Mononuclear cell (primary cell): ENCODE data around the gene ZGLP1. TPM values are rescaled to one million over a fixed set of nuclear protein-coding genes. Genes with fewer than 3 reads are reported as not detected.
"Not testable (repeated sequence)": the region's sequence is repeated elsewhere in the genome, so short reads cannot be mapped to it uniquely, and the experiment has no call there.

ENCODE experiments used
- H3K27me3 ChIP-seq: 2 replicates; pipeline ENCODE4 v1.6.0; 2011; ENCODE audit warnings: low read length, control low read depth; ENCODE audit not compliant: insufficient read depth
- H3K4me1 ChIP-seq: 2 replicates; pipeline ENCODE4 v1.5.1; 2011; ENCODE audit warnings: mild to moderate bottlenecking, low read length, control low read depth; ENCODE audit not compliant: insufficient read depth
- H3K4me3 ChIP-seq: 2 replicates; pipeline ENCODE4 v1.5.1; 2011; ENCODE audit warnings: mild to moderate bottlenecking, low read length, moderate library complexity
- H3K9me3 ChIP-seq: 2 replicates; pipeline ENCODE4 v1.5.1; 2011; ENCODE audit warnings: low read depth, mild to moderate bottlenecking, control low read depth, low read length
- total RNA-seq: library from RNA; depleted of rRNA; stranded (reverse); fragments of >200 nt; gene quantifications from one replicate; pipeline ENCODE4 v1.2.3, GENCODE V29; 2012

The ZGLP1 gene
- 1.6 TPM for total RNA-seq

DNA sequence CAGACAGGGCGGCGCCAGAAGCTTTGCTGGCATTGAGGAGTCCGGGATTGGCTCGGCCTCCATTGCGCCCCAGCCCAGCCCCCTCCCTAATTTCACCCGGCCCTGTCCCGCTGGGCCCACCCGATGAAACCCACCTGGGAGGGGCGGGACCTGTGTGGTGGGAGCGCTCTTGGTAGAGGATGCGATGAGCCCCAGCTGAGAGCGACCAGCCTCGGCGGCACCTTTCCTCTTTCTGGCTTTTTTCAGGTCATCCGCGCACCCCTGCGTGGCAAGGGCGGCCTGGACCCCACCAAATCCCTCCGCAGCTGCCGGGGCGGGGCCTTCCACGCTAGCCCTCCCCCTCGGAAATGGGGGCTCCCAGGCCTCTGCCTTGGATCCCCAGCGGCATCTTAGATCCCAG is at the start of gene ZGLP1:
ZGLP1 (minus strand) TSS at position 393 of the 400 bp plus-strand sequence.
- Histone ChIP-seq H3K27me3 (no peaks in the 10 kb centered on the region), H3K4me3 (no peak within 1 kb of the TSS), H3K9me3 (no peaks in the 10 kb centered on the region), H3K4me1 (peaks cover 23% of the 10 kb centered on the region)

DNA sequence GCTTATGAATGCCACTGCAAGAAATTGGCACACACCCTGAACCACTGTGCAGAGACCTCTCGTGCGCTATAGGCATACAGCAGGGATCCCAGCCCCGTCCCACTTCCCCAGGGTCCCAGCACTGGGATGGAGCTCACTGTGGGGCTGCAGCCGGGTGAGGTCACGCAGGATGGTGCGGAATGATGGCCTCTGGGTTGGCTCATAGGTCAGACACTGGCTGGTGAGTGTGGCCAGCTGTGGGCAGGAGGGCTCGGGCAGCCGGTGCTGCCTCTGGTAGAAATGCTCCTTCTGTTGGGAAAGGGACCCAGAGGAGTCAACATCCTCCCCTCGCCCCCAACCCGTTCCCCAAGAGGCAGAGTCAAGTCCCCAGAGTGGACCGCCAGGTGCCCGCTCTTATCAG is 46.8 kb upstream of the ZGLP1 start:
- Histone ChIP-seq H3K9me3 (no peaks in the 10 kb centered on the region), H3K4me3 (no peak overlapping the region), H3K4me1 (no peaks in the 10 kb centered on the region), H3K27me3 (no peaks in the 10 kb centered on the region)

DNA sequence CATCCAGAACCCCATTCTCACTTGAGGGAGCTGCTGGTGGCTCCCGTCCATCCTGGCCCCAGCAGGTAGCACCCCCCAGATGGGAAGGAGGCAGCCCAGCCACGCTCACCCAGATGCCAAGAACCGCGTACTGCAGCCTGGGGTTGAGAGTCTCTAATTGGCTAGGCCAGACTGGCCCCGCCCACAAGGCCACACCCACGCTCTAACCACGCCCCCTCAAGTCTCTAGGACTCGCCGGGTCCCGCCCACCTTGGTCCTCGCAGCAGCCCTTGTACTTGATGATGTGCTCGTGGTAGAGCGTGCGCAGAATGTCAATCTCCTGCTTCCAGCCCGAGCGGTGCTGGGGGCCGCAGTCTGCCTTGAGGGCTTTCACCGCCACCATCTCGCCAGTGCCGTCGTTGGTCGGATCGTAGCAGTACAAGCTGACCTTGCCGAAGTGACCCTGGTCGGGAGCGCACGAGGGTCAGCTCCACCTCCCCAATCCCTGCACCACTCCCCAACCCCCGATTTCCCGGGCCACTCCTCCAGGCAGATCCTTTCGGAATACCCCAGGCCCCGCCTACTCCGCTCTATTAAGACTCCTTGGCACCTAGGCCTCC is 44.3 kb upstream of the ZGLP1 start:
- H3K4me3 ChIP-seq, result no peak overlapping the region
- no peaks in the 10 kb centered on the region for H3K27me3 ChIP-seq
- no peaks in the 10 kb centered on the region for H3K4me1 ChIP-seq
- no peaks in the 10 kb centered on the region for H3K9me3 ChIP-seq

DNA sequence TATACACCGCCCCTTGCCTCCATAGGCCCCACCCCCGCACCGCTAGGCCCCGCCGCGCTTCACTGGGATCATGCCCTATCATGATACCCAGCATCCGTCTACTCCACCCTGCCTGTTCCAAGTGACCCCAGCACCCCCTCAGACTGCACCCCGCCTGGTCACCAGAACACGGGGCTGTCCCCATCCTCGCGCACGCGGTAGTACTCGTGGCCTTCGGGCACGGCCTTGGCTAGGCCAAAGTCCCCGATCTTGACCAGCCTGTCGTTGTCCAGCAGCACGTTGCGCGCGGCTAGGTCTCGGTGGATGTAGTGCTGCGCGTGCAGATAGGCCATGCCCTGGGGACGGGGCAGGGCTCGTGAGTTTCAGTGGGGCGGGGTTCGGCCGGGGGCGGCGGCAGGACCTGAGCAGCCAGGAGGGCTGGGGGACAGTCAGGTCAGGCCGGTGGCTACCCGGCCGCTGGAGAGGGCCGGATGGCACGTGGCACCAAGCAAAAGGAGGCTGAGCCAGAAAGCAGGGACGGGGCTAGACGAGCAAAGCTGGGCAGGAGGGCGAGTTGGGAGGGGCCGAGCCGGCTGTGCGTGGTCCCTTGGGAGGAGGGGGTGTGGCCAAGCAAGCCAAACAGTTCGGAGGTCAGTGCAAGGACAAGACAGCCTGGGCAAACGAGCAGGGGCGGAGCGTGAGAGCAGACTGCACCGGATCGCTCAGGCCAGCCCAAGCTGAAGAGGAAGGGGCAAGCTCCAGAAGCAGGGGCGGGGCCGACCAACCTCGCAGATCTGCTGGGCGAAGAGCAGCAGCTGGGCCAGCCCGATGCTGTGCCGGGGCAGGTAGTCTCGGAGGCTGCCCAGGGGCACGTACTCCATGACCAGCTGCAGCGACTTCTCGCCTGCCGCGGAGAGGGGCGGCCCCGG is 43.4 kb upstream of the ZGLP1 start:
- no peaks in the 10 kb centered on the region for H3K27me3 ChIP-seq
- no peaks in the 10 kb centered on the region for H3K9me3 ChIP-seq
- H3K4me3 ChIP-seq, result no peak overlapping the region
- no peaks in the 10 kb centered on the region for H3K4me1 ChIP-seq

DNA sequence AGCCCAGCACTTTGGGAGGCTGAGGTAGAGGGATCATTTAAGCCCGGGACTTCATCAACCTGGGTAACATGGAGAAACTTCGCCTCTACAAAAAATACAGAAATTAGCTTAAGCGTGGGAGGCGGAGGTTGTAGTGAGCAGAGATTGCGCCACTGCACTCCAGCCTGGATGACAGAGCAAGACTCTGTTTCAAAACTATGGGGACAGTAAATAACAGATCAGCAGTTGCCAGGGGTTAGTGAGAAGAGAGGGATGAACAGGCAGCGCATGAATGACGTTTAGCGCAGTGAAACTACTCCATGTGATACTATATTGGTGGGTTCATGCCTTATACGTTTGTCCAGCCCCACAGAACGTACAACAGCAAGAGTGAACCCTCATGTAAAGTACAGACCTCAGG is 36.9 kb upstream of the ZGLP1 start:
- Histone ChIP-seq H3K9me3 (no peaks in the 10 kb centered on the region), H3K4me3 (no peak overlapping the region), H3K27me3 (no peaks in the 10 kb centered on the region), H3K4me1 (peaks cover 30% of the 10 kb centered on the region)

DNA sequence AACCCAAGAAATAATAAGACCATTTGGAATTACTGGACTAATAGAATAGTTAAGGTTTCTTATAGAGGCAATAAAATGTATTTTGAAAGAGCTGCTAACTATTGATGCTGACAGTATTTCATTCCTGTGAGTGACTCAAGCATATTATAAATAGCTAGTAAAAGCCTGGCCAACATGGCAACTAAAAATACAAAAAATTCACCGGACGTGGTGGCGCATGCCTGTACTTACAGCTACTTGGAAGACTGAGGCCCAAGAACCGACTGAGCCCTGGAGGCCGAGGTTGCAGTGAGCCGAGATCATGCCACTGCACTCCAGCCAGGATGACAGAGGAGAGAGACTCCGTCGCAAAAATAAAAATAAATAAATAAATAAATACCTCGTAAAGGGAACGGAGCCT is 35.2 kb upstream of the ZGLP1 start:
- Histone ChIP-seq H3K4me3 (no peak overlapping the region), H3K27me3 (no peaks in the 10 kb centered on the region), H3K9me3 (no peaks in the 10 kb centered on the region), H3K4me1 (peaks cover 42% of the 10 kb centered on the region)

DNA sequence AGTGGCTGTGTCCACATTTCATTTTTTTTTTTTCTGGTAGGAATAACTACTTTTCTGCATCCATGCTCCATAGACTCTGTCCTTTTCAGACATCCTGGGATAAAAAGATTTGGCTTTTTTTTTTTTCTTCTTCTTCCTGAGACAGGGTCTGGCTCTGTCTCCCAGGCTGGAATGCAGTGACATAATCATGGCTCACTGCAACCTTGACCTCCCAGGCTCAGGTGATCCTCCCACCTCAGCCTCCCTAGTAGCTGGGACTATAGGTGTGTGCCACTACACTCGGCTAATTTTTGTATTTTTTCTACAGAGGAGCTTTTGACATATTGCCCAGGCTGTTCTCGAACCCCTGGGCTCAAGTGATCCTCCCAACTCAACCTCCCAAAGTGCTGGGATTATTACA is 33.9 kb upstream of the ZGLP1 start:
- peaks cover 55% of the 10 kb centered on the region for H3K4me1 ChIP-seq
- no peak overlapping the region for H3K4me3 ChIP-seq
- no peaks in the 10 kb centered on the region for H3K27me3 ChIP-seq

DNA sequence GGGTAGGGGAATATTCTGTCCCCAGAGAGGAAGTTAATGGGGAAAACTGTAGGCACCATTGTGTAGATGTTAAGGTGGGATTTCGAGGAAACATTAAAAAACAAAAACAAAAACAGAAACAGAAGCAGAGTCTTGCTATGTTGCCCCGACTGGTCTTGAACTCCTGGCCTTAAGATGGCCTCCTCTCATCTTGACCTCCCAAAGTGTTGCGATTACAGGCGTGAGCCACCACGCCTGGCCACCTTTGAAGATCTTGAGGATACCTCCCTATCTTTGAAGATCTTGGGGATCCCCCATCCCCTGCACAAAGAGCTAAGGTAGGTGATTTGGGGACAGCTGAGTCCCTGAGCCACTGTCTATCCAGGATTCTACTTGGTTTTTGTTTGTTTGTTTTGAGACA is 30.4 kb upstream of the ZGLP1 start:
- H3K4me3 ChIP-seq, result no peak overlapping the region
- H3K27me3 ChIP-seq, result no peaks in the 10 kb centered on the region
- H3K9me3 ChIP-seq, result no peaks in the 10 kb centered on the region
- H3K4me1 ChIP-seq, result peaks cover 51% of the 10 kb centered on the region

More for the DNA sequence above, 33.9 kb upstream of the ZGLP1 start:
- no peaks in the 10 kb centered on the region for H3K9me3 ChIP-seq

DNA sequence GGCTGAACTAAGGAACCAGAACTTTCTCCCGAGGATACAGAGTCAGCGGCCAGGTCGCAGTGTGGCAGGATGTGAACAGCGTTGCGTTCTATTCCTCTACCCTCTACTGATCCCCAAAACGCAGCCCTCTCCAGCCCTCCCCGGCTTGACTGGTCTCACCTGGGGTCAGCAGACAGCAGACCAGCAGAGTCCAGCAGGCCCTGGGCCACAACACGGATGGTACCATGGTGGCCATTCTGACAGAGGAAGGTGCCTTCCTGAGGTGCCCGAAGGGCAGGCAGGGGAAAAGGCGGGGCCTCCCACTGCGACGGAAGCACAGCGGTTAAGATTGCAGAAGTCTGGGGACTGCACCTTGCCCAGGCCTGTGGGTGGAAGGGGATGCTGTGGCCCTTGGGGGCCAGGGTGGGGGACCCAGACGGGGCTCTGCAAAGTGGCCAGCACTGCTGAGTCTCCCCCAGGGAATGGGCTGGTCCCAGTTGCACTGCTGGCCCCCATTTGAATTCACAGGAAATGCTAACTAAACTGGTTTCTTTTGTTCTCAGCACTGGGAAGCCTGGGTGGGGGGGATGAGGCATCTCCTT is 29.9 kb upstream of the ZGLP1 start, which contains the start of gene ICAM3:
ICAM3 (minus strand) TSS at position 245 of the 581 bp plus-strand sequence; CDS start at position 235, 10 bp downstream.
- Histone ChIP-seq H3K4me1 (peaks cover 53% of the 10 kb centered on the region), H3K27me3 (no peaks in the 10 kb centered on the region), H3K4me3 (peak within 1 kb of the TSS; percentile 68), H3K9me3 (no peaks in the 10 kb centered on the region)

DNA sequence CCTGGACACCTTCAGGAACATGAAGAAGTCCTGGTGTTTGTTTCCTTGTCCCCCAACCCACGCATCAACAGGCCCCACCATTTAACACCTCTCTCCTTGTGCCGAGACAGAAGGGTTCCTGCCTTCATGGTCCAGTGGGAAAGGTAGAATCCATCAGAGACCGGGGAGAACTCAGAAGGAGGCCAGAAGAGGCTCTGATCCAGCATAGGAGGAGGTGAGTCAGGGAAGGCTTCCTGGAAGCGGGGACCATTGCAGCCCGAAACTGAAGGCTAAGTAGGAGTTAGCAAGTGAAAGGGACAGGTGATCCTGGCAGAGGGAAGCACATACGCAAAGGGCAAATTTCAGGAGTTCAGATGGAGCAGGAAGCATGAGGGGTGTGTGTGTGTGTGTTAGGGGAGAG is 29.3 kb upstream of the ZGLP1 start:
- peak overlapping the region; percentile 68 for H3K4me3 ChIP-seq
- H3K4me1 ChIP-seq, result peaks cover 58% of the 10 kb centered on the region
- H3K27me3 ChIP-seq, result no peaks in the 10 kb centered on the region
- no peaks in the 10 kb centered on the region for H3K9me3 ChIP-seq

DNA sequence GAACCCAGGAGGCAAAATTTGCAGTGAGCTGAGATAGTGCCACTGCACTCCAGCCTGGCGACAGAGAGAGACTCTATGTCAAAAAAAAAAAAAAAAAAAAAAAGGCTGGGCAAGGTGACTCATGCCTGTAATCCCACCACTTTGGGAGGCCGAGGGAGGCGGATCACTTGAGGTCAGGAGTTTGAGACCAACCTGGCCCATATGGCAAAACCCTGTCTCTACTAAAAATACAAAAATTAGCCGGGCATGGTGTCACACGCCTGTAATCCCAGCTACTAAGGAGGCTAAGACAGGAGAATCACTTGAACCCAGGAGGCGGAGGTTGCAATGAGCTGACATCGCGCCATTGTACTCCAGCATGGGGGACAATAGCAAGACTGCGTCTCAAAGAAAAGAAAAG is 27.1 kb upstream of the ZGLP1 start:
- not testable (repeated sequence) for H3K9me3 ChIP-seq, H3K27me3 ChIP-seq, H3K4me3 ChIP-seq
- H3K4me1 ChIP-seq, result peaks cover 75% of the 10 kb centered on the region

DNA sequence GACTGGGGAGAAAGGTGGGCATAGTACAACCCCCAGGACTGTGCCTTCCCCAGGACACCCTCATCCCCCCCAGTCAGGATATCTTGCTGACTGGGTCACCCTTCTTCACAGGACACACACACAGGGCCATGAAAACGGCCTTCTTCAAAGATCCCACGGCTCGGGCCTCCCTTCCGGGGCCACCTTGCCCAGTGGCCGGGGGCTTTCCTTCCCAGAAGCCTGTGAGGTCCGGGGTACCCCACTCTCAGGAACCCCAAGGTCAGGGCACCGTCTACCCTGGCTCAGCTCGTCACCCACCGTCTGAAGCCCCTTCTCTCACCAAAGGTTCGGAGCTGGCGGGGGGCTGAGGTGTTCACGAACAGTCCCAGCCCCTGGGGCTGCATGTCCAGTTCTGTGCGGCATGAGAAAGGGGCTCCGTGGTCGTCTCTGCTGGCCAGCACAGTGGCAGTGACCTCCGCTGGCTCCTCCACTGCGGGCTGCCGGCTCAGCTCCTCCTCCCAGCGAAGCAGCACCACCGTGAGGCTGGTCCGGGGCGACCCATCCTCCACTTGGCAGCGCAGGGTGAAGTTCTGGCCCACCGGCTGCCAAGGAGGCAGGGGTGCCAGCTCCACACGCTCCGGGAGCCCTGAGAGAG is 25.9 kb upstream of the ZGLP1 start:
- Histone ChIP-seq H3K4me3 (no peak overlapping the region), H3K27me3 (no peaks in the 10 kb centered on the region), H3K9me3 (no peaks in the 10 kb centered on the region), H3K4me1 (peaks cover 72% of the 10 kb centered on the region)

DNA sequence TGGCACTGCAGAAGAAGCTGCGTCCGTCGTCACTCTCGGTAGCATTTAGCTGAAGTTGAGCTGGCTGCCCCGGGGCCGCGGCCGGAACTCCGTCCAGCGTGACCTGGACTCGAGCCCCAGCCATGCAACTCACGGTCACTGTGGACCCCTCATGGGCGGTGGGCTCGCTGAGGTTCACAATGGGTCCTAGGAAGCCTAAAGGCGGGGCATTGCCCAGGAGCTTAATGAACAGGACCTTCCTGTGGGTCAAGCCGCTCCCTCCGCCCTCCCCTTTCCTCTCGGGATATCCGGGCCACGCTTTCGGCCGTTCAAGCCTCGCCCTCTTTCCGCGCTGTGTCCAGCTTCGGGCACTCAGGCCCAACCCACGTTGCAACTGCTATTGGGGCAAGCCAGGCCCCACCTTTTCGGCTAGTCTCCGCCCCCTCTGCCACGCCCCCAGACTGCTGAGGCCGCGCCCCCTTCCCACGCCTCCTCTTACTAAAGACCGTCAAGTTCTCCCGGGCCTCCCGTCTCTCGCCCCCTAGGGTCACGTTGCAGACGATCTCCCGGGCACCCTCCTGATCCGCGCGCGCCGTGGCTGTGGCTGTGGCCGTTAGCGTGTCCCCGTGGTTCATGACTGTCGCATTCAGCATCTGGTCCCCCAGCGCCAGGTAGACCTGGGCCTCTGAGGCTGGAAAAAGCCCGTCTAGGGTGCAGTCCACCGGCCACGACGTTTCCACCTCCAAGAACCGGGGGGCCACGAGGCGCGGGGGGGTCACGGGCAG is 25.2 kb upstream of the ZGLP1 start:
- Histone ChIP-seq H3K4me1 (peaks cover 65% of the 10 kb centered on the region), H3K9me3 (no peaks in the 10 kb centered on the region), H3K4me3 (no peak overlapping the region), H3K27me3 (no peaks in the 10 kb centered on the region)

DNA sequence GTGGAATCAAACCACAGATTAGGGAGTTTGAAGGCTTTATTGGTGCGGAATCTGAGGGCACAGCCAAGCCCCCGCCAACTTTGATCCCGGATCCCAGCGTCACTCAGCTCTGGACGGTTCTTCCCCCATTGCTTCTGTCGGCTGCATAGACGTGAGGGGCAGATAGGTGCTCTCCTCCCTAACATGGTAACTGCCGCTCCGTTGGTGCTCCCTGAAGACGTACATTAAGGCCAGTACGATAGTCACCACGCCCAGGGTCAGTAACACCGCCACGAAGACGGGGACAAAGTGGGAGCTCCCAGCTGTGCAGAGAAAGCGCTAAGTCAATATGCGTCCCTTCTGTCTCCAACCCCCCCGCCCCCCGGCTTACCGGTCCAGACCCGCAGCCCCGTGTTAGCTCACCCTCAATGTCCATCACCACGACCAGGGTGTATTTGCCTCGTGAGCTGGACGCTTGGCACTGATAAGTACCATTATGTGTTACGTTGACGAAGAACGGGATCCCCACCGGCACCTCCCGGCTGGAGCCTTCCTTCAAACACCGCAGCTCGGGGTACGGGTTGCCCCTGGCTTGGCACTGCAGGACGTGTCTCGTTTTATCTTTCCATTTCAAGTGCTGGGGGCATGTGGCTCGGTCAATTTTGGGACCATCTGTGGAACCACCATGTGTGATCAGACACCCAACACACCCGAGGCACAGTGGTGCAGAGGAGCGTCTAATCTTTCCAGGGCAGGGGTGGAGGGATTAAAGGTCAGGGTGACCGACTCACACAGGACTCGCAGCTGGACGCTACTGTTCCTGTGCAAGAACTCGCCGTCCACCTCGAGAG is 24.4 kb upstream of the ZGLP1 start:
- H3K27me3 ChIP-seq, result no peaks in the 10 kb centered on the region
- H3K9me3 ChIP-seq, result no peaks in the 10 kb centered on the region
- peaks cover 57% of the 10 kb centered on the region for H3K4me1 ChIP-seq
- H3K4me3 ChIP-seq, result peak overlapping the region; percentile 86
